Midbrain (tissue), 1 donor: Measurements from ENCODE around the gene DPY19L3.
"Not testable (repeated sequence)": the region's sequence is repeated elsewhere in the genome, so short reads cannot be mapped to it uniquely, and the experiment has no call there.

ENCODE experiments used
- DNase-seq: peaks from one replicate; lab custom pipeline; 2025; lab: John Stamatoyannopoulos, UW

The DPY19L3 gene, protein sequence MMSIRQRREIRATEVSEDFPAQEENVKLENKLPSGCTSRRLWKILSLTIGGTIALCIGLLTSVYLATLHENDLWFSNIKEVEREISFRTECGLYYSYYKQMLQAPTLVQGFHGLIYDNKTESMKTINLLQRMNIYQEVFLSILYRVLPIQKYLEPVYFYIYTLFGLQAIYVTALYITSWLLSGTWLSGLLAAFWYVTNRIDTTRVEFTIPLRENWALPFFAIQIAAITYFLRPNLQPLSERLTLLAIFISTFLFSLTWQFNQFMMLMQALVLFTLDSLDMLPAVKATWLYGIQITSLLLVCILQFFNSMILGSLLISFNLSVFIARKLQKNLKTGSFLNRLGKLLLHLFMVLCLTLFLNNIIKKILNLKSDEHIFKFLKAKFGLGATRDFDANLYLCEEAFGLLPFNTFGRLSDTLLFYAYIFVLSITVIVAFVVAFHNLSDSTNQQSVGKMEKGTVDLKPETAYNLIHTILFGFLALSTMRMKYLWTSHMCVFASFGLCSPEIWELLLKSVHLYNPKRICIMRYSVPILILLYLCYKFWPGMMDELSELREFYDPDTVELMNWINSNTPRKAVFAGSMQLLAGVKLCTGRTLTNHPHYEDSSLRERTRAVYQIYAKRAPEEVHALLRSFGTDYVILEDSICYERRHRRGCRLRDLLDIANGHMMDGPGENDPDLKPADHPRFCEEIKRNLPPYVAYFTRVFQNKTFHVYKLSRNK

DNA sequence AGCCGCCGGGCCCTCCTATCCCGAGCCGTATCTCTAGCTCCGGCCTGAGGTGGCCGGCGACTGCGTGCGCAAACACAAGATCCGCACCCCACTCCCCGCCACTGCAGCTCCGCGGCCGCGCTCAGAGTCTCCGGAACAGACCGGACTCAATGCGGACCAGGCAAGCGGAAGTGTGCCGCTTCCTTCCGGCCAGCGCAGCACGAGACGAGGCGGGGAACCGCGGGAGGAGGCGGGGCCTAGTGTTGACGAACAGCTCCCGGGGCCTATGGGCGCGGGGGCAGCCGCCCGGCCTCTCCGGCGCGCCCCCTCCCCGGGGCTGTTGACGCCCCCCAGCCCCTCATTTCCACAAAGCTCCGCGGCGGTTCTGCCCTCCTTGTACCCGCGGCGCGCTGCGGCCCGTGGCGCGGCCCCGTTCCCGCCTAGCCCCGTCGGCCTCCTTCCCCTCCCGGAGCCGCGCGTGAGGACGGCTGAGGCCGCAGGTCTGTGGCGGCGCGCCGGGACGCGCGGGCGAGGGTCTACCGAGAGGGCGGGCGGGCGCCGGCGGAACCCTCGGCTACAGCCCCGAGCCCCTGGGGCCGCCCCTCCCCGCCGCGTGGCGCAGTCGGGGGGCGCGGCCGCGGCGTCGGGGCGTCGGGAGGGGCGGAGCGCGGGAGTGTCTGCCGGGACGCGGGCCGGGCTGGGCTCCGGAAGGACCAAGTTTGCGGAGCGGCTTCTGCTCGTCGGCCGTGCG, at the start of gene DPY19L3:
Gene DPY19L3, plus strand, starts transcription at position 340 of the 730 bp plus-strand sequence. CDS start 2,484 bp downstream, outside the sequence.
- peak; percentile 96 for DNase-seq

GRCh38 chr19:32357720-32358119, 47.9 kb upstream of the DPY19L3 start:
- no peak for DNase-seq

GRCh38 chr19:32358321-32358720, 47.2 kb upstream of the DPY19L3 start:
- no peak for DNase-seq

DNA sequence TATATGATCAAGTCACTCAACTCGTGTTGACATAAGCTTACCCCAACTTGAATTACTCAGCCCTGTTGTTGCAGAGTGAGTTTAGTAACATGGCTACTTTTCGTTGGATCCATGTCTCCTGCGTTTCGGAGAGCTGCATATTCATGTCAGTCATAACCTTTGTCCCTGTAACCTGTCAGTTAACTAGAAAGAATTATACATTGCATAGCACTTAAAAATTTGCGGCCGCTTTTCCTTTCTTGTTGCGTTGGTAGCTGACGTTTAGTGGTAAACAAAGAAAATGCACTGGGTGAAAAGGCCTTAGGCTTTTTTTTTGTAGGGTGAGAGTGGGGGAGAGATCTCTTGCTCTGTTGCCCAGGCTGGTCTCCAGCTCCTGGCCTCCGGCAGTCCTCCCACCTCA, 46.0 kb upstream of the DPY19L3 start:
- no peak for DNase-seq

GRCh38 chr19:32361574-32362317, 43.8 kb upstream of the DPY19L3 start:
- DNase-seq: no peak

DNA sequence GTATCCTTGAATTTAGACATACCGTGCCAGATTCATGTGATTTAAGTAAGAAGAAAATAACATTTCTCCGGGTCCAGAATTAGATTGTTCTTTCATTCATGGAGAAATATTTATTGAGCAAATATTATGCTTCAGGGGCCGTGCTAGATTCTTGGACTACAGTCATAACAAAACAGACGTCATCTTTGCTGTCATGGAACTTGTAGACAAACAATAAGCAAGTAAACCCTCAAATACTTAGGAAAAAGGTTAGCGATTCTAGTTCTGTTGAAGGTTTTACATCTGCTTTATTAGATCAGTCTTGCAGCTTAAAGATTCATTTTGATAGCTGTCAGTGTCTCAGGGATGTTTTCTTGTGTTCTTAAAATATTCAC, 43.3 kb upstream of the DPY19L3 start:
- no peak for DNase-seq

GRCh38 chr19:32363175-32363574, 42.4 kb upstream of the DPY19L3 start:
- DNase-seq: peak; percentile 58

GRCh38 chr19:32363632-32364031, 41.9 kb upstream of the DPY19L3 start:
- peak; percentile 58 for DNase-seq

- DNase-seq: no peak
These were observed 41.5 kb upstream of the DPY19L3 start for GRCh38 chr19:32364040-32364439.

DNA sequence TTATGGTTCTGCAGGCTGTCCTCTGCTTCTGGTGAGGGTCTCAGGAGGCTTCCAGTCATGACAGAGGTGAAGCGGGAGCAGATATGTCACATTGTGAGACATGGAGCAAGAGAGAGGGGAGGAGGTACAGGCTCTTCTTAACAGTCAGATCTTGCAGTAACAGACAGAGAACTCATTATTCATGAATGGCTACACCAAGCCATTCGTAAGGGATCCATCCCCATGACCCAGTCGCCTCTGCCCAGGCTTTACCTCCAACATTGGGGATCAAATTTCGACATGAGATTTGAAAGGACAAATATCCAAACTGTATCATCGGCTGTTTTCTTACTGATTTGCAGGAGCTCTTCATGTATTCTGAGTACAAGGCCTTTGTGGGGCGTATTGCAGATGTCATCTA, 38.5 kb upstream of the DPY19L3 start:
- no peak for DNase-seq

DNA sequence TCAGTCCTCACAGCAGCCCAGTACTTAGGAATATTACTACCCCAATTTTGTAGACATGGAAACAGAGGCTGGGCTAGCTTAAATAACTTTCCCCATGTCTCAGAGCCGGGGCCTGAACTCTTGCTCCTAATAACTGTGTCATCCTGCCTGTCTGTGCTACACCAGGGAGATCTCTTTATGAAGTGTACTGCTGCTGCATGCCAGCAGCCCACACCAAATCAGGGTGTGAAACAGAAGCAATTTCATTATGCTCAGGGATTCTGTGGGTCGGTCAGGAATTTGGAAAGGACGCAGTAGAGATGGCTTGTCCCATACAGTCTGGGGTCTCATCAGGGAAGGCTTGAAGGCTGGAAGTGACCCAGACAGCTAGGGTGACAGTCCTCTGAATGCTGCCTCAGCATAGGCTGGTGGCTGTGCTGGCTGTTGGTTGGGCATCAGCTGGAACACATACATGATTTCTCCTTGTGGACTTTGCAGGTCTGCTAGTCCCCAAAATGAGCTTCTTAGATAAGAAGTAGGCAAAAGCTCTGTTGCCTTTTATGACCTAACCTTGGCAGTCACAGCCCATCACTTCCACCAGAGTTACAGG, 37.5 kb upstream of the DPY19L3 start:
- DNase-seq: no peak

DNA sequence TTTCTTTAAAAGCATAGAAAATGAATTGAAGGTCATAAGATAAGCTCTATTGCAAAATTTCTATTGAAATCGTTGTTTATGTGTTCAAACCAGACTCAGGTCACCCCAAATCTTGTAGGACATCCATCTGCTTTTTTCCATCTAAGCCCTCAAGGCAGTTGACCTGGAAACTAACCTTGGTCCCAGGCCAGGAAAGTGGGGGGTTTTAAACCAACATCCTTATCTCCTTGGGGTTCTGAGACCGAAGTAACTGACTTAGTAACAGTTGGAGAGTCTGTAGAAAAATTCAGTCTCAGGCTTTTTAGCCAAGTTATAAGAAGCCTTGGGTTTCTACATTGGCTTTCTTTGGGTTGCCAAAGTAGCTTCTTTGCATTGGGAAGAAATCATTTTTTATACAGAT, 36.8 kb upstream of the DPY19L3 start:
- no peak for DNase-seq

- DNase-seq: no peak
These were observed 32.6 kb upstream of the DPY19L3 start for GRCh38 chr19:32372726-32373517.

GRCh38 chr19:32373585-32374295, 31.8 kb upstream of the DPY19L3 start:
- peak; percentile 23 for DNase-seq

DNA sequence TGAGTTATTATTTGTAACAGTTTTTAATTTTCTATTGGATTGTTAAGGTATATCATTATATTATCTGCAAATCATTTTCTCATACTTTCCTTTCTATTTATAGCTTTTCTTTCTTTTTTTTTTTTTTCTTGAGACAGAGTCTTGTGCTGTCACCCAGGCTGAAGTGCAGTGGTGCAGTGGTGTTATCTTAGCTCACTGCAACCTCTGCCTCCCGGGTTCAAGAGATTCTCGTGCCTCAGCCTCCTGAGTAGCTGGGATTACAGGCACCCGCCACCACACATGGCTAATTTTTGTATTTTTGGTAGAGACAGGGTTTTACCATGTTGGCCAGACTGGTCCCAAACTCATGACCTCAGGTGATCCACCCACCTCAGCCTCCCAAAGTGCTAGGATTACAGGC, 31.2 kb upstream of the DPY19L3 start:
- DNase-seq: not testable (repeated sequence)

DNA sequence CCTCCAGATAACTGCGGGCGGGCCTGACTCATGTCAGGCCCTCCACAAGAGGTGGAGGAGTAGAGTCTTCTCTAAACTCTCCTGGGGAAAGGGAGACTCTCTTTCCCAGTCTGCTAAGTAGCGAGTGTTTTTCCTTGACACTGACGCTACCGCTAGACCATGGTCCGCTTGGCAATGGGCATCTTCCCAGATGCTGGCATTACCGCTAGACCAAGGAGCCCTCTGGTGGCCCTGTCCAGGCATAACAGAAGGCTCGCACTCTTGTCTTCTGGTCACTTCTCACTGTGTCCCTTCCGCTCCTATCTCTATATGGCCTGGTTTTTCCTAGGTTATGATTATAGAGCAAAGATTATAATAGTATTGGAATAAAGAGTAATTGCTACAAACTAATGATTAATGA, 28.5 kb upstream of the DPY19L3 start:
- not testable (repeated sequence) for DNase-seq

- no peak for DNase-seq
These were observed 25.3 kb upstream of the DPY19L3 start for GRCh38 chr19:32380269-32380668.

DNA sequence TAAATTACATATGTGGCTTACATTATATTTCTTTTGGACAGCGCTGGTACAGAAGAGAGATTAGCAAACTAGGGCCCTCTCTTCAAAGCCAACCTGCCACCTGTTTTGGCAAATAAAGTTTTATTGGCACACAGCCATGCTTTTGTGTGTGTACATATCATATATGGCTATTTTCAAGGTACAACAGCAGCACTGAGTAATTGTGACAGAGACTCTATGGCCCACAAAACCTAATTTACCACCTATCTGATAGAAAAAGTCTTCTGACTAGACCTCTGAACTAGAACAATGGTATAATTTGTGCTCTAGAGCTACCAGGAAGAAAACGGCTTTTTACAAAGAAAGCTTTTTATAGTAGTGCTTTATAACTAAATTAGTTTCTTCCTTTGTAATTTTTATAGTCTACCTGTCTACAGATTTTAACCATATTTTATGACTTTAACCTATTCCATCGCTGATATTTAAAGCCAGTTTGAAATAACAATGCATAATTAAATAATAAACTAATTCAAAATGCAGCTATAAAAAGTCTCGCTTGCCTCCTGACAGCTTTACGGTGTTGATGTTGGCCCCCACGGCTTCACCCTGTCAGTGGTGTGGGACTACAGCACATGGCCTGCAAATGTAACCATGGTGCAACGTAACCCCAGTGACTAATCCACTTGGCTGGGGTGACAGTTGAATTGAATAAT, 17.7 kb upstream of the DPY19L3 start:
- no peak for DNase-seq

GRCh38 chr19:32388393-32388855, 17.1 kb upstream of the DPY19L3 start:
- no peak for DNase-seq
